CD4-positive, alpha-beta T cell (primary cell): ENCODE measurements around the gene CAMTA1. TPM values are rescaled to one million over a fixed set of nuclear protein-coding genes. Genes with fewer than 3 reads are reported as not detected.

Source experiments
- ATAC-seq: fragments of 200-7000 bp; cut with Tn5 transposase; one replicate; pipeline ENCODE4 v1.10.0; 2022; ENCODE audit warnings: mild to moderate bottlenecking; ENCODE audit not compliant: poor library complexity
- CTCF ChIA-PET: fragments of 350-600 bp; sonication (Branson Sonifier 250); formaldehyde crosslinking; loops from one replicate; lab custom pipeline; 2021; ENCODE audit warnings: antibody characterized with exemption, inconsistent platforms; lab: Charles Lee
- POLR2A ChIA-PET: fragments of 350-600 bp; sonication (Branson Sonifier 250); formaldehyde crosslinking; loops from one replicate; lab custom pipeline; 2021; ENCODE audit warnings: antibody characterized with exemption, inconsistent platforms; lab: Charles Lee
- DNase-seq, 14 experiments: peaks; one replicate each; pipeline ENCODE4 v3.0.0-alpha.2; 2013 to 2020; ENCODE audit warnings: mixed read lengths in 2 of 14
- H3K27ac ChIP-seq, 2 donors: one replicate each; pipeline versions ENCODE4 v1.5.1 to v1.7.0; 2013; ENCODE audit warnings: low read length in 2 of 2, low read depth in 1 of 2, mild to moderate bottlenecking in 1 of 2
- H3K27me3 ChIP-seq, 2 experiments: 1 replicate in 1 of 2; 2 replicates in 1 of 2; pipeline versions ENCODE4 v1.6.1 to v1.7.0; 2013; ENCODE audit warnings: low read length in 2 of 2, control low read depth in 1 of 2, mild to moderate bottlenecking in 1 of 2, moderate library complexity in 1 of 2; ENCODE audit not compliant: insufficient read depth in 2 of 2, control insufficient read depth in 1 of 2
- H3K36me3 ChIP-seq: one replicate; pipeline ENCODE4 v1.6.1; 2013; ENCODE audit warnings: low read length, control low read depth; ENCODE audit not compliant: insufficient read depth
- H3K4me1 ChIP-seq: one replicate; pipeline ENCODE4 v1.6.1; 2013; ENCODE audit warnings: low read length, control low read depth; ENCODE audit not compliant: insufficient read depth
- H3K4me3 ChIP-seq: one replicate; pipeline ENCODE4 v1.5.1; 2013; ENCODE audit warnings: mild to moderate bottlenecking, low read length, moderate library complexity
- H3K9me3 ChIP-seq, 2 experiments: 1 replicate in 1 of 2; 2 replicates in 1 of 2; pipeline versions ENCODE4 v1.6.1 to v1.7.0; 2013; ENCODE audit warnings: low read length in 2 of 2, mild to moderate bottlenecking in 2 of 2, control low read depth in 1 of 2, moderate library complexity in 1 of 2; ENCODE audit not compliant: control insufficient read depth in 1 of 2, insufficient read depth in 1 of 2
- H3K27ac Mint-ChIP-seq: one replicate; pipeline ENCODE4 v1.8.0; 2020; ENCODE audit warnings: mixed read lengths
- H3K27me3 Mint-ChIP-seq: one replicate; pipeline ENCODE4 v1.8.0; 2021; ENCODE audit warnings: mixed read lengths
- H3K36me3 Mint-ChIP-seq: one replicate; pipeline ENCODE4 v1.8.0; 2021; ENCODE audit warnings: low read depth, mixed read lengths
- H3K4me1 Mint-ChIP-seq: one replicate; pipeline ENCODE4 v1.8.0; 2021; ENCODE audit warnings: low read depth, mixed read lengths
- H3K4me3 Mint-ChIP-seq: one replicate; pipeline ENCODE4 v1.8.0; 2020; ENCODE audit warnings: mild to moderate bottlenecking, mixed read lengths
- H3K9me3 Mint-ChIP-seq: one replicate; pipeline ENCODE4 v1.8.0; 2020; ENCODE audit warnings: mixed read lengths
- intact Hi-C, 2 experiments: fragments of 100-400 bp; cut with DNase I in 1 of 2; cut with micrococcal nuclease in 1 of 2; formaldehyde crosslinking; loops; one replicate each; pipeline versions ENCODE4 v1.15.1 to v1.9.0; 2023 to 2025; cut with DNase I, micrococcal nuclease
- total RNA-seq, 174 experiments: library from RNA in 2 of 174; stranded (reverse) in 2 of 174; gene quantifications; one replicate each; pipeline ENCODE4 v1.2.3 and lab custom pipeline; 2021 to 2026
- TF ChIP-seq, protein P1 (sequence below): fragments of 200-600 bp; IDR thresholded peaks from one replicate; pipeline ENCODE4 v1.8.0; 2022; ENCODE audit warnings: antibody characterized with exemption, mild to moderate bottlenecking

The CAMTA1 gene
- total RNA-seq, 2 experiments from 2014 or later = 38.6 to 39.3 TPM

DNA sequence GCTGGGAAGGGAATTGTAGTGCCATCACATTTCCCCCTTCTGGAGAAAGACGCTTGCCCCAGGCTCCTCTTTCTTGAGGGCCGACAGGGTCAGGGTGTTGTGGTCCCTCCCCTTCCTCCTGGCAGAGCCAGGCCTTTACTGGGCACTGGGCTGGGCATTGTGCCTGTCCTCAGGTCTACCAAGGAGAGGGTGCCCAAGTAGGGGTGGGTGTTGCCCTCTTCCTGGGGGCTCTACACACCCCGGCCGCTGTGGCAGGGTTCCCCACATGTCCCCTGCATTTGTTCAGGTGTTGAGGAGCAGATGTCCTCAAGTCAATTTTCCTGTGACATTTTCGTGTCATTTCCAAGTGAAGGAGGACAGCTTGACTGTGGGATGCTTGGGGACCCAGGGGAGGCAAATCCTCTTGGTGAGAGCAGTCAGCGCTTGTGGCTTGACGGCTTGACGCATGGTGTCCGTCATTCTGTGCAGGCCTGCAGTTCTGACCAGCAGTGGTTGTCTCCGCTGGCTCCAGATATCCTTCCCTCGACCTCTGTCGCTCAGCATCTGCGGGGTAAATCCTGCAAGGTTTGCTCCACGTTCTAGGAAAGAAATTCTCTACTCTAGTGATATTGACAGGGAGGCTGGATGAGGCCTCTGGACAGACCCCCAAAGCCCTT, 804.0 kb downstream of the CAMTA1 start:
- Histone ChIP-seq H3K27ac (no peak overlapping the region), H3K9me3 (no peaks in the 10 kb centered on the region), H3K36me3 (no peaks in the 10 kb centered on the region), H3K27me3 (no peaks in the 10 kb centered on the region), H3K4me1 (no peaks in the 10 kb centered on the region), H3K4me3 (no peak overlapping the region)
- no peaks in the 10 kb centered on the region for H3K9me3 Mint-ChIP-seq
- TF ChIP-seq, protein P1, sequence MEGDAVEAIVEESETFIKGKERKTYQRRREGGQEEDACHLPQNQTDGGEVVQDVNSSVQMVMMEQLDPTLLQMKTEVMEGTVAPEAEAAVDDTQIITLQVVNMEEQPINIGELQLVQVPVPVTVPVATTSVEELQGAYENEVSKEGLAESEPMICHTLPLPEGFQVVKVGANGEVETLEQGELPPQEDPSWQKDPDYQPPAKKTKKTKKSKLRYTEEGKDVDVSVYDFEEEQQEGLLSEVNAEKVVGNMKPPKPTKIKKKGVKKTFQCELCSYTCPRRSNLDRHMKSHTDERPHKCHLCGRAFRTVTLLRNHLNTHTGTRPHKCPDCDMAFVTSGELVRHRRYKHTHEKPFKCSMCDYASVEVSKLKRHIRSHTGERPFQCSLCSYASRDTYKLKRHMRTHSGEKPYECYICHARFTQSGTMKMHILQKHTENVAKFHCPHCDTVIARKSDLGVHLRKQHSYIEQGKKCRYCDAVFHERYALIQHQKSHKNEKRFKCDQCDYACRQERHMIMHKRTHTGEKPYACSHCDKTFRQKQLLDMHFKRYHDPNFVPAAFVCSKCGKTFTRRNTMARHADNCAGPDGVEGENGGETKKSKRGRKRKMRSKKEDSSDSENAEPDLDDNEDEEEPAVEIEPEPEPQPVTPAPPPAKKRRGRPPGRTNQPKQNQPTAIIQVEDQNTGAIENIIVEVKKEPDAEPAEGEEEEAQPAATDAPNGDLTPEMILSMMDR = no peak
- no peaks in the 10 kb centered on the region for H3K36me3 Mint-ChIP-seq
- intact Hi-C loops = no loop called here
- H3K4me3 Mint-ChIP-seq = no peak overlapping the region
- ATAC-seq (no peak), DNase-seq (peak in 1 of 14 experiments; percentile 24)
- ChIA-PET POLR2A (no interaction called here), CTCF (no interaction called here)
- H3K4me1 Mint-ChIP-seq = no peaks in the 10 kb centered on the region
- no peak overlapping the region for H3K27ac Mint-ChIP-seq
- H3K27me3 Mint-ChIP-seq = no peaks in the 10 kb centered on the region

DNA sequence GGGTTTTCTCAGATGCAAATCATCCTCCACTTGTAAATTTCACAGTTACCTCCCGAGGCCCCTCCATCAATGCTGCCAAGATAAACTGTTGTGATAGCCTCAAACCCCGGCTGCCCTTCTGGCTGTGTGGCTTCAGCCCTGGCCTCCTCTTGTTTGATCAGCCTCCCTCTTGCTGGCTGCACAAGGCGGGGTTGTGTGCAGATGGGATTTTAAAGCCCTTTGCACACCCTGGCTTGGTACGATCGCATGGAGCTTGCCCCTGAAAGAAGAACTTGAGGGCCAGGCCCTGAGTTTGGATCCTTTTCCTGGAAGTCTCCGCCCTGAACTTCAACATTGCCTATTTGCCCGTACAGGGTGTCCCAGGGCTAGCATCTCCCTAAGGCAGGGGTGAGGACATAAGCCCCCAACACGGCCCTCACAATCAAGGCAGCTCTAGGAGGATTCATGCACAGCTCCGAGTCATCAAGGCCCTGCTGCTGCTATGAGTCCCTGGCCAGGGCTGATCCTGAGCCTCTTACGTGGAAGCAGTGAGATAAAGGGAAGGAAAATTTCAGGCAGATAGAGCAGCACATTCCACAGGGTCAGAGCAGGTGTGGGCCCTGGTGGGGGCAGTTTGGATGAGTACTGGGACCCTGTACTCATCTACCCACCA, 804.6 kb downstream of the CAMTA1 start:
- Histone ChIP-seq H3K9me3 (no peaks in the 10 kb centered on the region), H3K4me3 (no peak overlapping the region), H3K36me3 (no peaks in the 10 kb centered on the region), H3K27ac (no peak overlapping the region), H3K27me3 (no peaks in the 10 kb centered on the region), H3K4me1 (no peaks in the 10 kb centered on the region)
- ChIA-PET CTCF (no interaction called here), POLR2A (no interaction called here)
- Mint-ChIP-seq H3K27ac (no peak overlapping the region), H3K36me3 (no peaks in the 10 kb centered on the region), H3K27me3 (peaks cover 6% of the 10 kb centered on the region), H3K4me3 (no peak overlapping the region), H3K9me3 (no peaks in the 10 kb centered on the region), H3K4me1 (no peaks in the 10 kb centered on the region)
- intact Hi-C loops = no loop called here
- DNase-seq (peak in 1 of 14 experiments; percentile 11), ATAC-seq (no peak)
- TF ChIP-seq, protein P1 = no peak

DNA sequence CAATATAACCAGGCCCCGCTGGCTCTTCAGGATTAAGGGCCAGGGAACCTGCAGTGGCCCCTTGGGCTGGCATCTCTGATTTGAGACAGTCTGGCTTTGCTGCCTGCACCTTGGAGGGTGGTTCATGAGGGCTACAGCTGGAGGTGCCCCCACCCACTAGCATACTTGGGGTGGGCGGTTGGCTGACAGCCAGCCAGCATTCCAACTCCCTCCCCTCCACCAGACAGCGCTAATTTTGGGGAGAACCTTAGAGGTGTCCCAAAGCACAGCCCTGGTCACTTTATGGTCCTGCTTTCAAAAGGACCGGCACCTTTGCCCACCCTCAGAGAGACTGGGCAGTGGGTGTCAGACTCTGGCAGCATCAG, 805.2 kb downstream of the CAMTA1 start:
- H3K9me3 Mint-ChIP-seq = no peaks in the 10 kb centered on the region
- ATAC-seq (no peak), DNase-seq (peak in 1 of 14 experiments; percentile 20)
- H3K4me1 Mint-ChIP-seq = no peaks in the 10 kb centered on the region
- Histone ChIP-seq H3K9me3 (no peaks in the 10 kb centered on the region), H3K27me3 (no peaks in the 10 kb centered on the region), H3K4me1 (no peaks in the 10 kb centered on the region), H3K36me3 (no peaks in the 10 kb centered on the region), H3K27ac (no peak overlapping the region), H3K4me3 (no peak overlapping the region)
- intact Hi-C loops = no loop called here
- H3K4me3 Mint-ChIP-seq = no peak overlapping the region
- no peak overlapping the region for H3K27ac Mint-ChIP-seq
- H3K36me3 Mint-ChIP-seq = no peaks in the 10 kb centered on the region
- TF ChIP-seq, protein P1 = no peak
- H3K27me3 Mint-ChIP-seq = peaks cover 6% of the 10 kb centered on the region
- ChIA-PET POLR2A (no interaction called here), CTCF (no interaction called here)
